Measurements from ENCODE around the gene USP7. TPM values are rescaled to one million over a fixed set of nuclear protein-coding genes. Genes with fewer than 3 reads are reported as not detected.

The USP7 gene
- 10 to 100 TPM; 67.9 to 84.7 (median 73.3) TPM for total RNA-seq

DNA sequence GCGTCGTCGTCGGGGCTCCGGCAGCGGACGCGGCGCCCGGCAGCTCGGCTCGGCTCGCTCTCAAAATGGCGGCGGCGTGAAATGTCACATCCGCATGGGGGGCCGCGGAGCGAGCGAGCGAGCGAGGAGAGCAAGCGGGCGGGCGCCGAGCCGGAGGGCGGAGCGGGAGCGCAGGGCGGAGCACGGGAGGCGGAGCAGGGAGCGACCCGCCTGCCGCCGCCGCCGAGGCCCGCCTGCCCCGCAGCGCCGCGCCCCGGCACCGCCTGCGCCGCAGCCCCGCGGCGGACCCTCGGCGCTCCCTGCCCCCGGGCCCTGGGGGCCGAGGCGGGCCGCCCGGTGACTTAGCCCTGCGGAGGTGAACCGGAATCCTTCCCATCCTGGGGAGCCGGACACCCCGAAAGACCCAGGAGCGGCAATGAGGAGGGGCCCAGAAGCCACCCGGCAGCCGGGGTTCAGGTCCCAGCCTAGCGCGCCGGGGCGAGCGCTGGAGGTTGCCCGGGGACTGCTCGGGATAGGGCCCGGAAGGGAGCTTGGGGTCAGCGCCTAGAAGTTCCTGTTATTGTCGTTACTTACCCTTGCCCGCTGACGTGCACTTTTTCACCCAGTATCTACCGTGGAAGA, at the start of gene USP7:
Gene USP7 (minus strand): TSS at position 86 of the 621 bp plus-strand sequence. CDS start 621 bp downstream, outside the sequence.
- under 1% methylated on average over 23 of the region's 79 CpGs for WGBS
- TF ChIP-seq POLR2A (IDR thresholded peaks at IDR 0.05; ENCODE audit: low read depth) (no peak), EP300 (IDR thresholded peaks at IDR 0.05) (no peak), POLR2AphosphoS5 (IDR thresholded peaks at IDR 0.05) (peak; percentile 56 to 79)
- TF ChIP-seq, protein P1, sequence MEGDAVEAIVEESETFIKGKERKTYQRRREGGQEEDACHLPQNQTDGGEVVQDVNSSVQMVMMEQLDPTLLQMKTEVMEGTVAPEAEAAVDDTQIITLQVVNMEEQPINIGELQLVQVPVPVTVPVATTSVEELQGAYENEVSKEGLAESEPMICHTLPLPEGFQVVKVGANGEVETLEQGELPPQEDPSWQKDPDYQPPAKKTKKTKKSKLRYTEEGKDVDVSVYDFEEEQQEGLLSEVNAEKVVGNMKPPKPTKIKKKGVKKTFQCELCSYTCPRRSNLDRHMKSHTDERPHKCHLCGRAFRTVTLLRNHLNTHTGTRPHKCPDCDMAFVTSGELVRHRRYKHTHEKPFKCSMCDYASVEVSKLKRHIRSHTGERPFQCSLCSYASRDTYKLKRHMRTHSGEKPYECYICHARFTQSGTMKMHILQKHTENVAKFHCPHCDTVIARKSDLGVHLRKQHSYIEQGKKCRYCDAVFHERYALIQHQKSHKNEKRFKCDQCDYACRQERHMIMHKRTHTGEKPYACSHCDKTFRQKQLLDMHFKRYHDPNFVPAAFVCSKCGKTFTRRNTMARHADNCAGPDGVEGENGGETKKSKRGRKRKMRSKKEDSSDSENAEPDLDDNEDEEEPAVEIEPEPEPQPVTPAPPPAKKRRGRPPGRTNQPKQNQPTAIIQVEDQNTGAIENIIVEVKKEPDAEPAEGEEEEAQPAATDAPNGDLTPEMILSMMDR (IDR thresholded peaks at IDR 0.05) = no peak
- peaks cover 39 to 46% (median 43%) of the 10 kb centered on the region in 4 donors for H3K4me1 ChIP-seq
- intact Hi-C loops (cut with DNase I) = loop anchor here (5.0 to 10.0 kb wide), 4 partner anchors 72 to 169 kb away; partner anchors contain the start of genes HAPSTR1, PMM2 and TMEM186
- peak within 1 kb of the TSS; percentile 84 to 88 (median 85) for H3K27ac ChIP-seq (replicated peaks in 1 of 4)
- H3K36me3 ChIP-seq = no peaks in the 10 kb centered on the region
- H3K4me3 ChIP-seq = peak within 1 kb of the TSS; percentile 68 to 91 (median 85)
- H3K27me3 ChIP-seq = no peaks in the 10 kb centered on the region
- DNase-seq (ENCODE audit: extremely low spot score) = peak; percentile 96
- H3K9me3 ChIP-seq = no peaks in the 10 kb centered on the region

DNA sequence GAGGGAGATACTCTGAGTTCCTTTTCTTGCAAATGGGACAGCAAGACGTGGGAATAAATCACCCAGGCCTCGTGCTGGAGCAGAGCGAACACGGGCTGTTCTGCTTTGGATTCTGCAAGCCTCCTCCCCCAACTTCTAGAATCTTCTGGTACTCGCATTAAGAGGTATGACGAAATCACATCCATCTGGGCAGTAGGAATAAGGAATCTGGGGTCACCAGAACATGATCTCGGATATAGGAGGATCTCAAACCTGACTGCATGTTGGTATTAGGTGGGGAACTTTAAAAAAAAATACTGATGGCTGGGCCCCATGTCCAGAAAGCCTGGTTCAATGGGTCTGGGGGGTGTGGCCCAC, 49.8 kb upstream of the USP7 start:
- Histone ChIP-seq H3K4me1 (peaks cover 6 to 12% (median 9%) of the 10 kb centered on the region in 4 donors), H3K36me3 (no peaks in the 10 kb centered on the region), H3K9me3 (peaks cover 0 to 12% (median 9%) of the 10 kb centered on the region in 4 donors), H3K4me3 (no peak overlapping the region), H3K27ac (replicated peaks in 1 of 4) (no peak overlapping the region), H3K27me3 (peaks cover 0 to 24% (median 0%) of the 10 kb centered on the region in 4 donors)
- WGBS = 50% methylated on average over 2 of the region's 7 CpGs
- intact Hi-C loops (cut with DNase I) = no loop called here
- no peak for DNase-seq (ENCODE audit: extremely low spot score)
- TF ChIP-seq EP300 (IDR thresholded peaks at IDR 0.05) (no peak), POLR2A (IDR thresholded peaks at IDR 0.05; ENCODE audit: low read depth) (no peak), POLR2AphosphoS5 (IDR thresholded peaks at IDR 0.05) (no peak)
- TF ChIP-seq, protein P1 (IDR thresholded peaks at IDR 0.05) = no peak

DNA sequence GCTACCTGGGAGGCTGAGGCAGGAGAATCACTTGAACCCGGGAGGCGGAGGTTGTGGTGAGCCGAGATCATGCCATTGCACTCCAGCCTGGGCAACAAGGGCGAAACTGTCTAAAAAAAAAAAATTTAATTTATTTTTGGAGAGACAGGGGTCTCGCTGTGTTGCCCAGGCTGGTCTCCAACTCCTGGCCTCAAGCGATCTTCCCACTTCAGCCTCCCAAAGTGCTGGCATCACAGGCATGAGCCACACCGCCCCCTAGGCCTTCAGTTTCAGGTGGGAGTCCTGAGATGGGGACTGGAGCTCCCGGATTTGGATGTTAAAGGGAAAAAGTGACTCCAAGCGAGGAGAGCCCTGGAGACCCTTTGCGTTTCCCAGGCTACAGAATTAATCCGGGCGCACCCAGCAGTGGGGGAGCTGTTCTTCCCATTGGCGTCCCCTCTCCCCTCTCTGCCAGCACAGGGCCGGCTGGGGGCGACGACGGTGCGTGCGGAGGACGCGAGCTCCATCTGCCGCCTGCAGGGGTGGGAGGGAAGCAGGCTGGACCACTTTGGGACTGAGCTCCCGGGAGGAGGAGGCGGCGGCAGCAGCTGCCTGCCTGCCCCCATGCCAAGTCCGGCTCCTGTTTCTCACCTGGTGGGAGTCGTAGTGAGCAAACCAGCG, 49.3 kb upstream of the USP7 start:
- WGBS = 72% methylated on average over 8 of the region's 28 CpGs
- H3K27ac ChIP-seq (replicated peaks in 1 of 4) = no peak overlapping the region
- intact Hi-C loops (cut with DNase I) = no loop called here
- no peak for DNase-seq (ENCODE audit: extremely low spot score)
- no peaks in the 10 kb centered on the region for H3K36me3 ChIP-seq
- H3K27me3 ChIP-seq = peaks cover 0 to 24% (median 0%) of the 10 kb centered on the region in 4 donors
- H3K4me1 ChIP-seq = peaks cover 8 to 14% (median 11%) of the 10 kb centered on the region in 4 donors
- no peak overlapping the region for H3K4me3 ChIP-seq
- TF ChIP-seq, protein P1 (IDR thresholded peaks at IDR 0.05) = no peak
- no peak for TF ChIP-seq POLR2AphosphoS5 (IDR thresholded peaks at IDR 0.05)
- no peak for TF ChIP-seq POLR2A (IDR thresholded peaks at IDR 0.05; ENCODE audit: low read depth)
- TF ChIP-seq EP300 (IDR thresholded peaks at IDR 0.05) = no peak
- H3K9me3 ChIP-seq = peaks cover 0 to 12% (median 9%) of the 10 kb centered on the region in 4 donors

DNA sequence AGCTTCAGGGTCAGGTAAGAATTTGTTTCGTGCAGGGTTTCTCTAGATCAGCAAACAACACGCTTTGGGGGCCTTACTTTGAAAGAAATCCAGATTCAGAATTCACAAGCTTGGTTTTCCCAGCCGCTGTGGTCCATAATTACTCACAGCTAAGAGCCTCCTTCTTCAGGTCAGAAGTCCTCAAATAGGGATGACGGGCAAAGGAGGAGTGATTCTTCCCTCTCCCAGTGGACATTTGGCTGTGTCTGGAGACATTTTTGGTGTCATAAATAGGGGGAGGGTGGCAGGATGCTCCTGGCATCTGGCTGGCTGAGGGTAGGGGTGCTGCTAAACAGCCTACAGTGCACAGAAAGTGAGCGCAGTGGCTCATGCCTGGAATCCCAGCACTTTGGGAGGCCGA, 48.6 kb upstream of the USP7 start:
- WGBS = 69% methylated on average over 6 of the region's 6 CpGs
- no peak for TF ChIP-seq POLR2A (IDR thresholded peaks at IDR 0.05; ENCODE audit: low read depth)
- TF ChIP-seq POLR2AphosphoS5 (IDR thresholded peaks at IDR 0.05) = no peak
- H3K36me3 ChIP-seq = no peaks in the 10 kb centered on the region
- H3K9me3 ChIP-seq = peaks cover 0 to 12% (median 9%) of the 10 kb centered on the region in 4 donors
- no peak overlapping the region for H3K4me3 ChIP-seq
- H3K27ac ChIP-seq (replicated peaks in 1 of 4) = no peak overlapping the region
- H3K4me1 ChIP-seq = peaks cover 8 to 14% (median 11%) of the 10 kb centered on the region in 4 donors
- no peak for DNase-seq (ENCODE audit: extremely low spot score)
- intact Hi-C loops (cut with DNase I) = no loop called here
- peaks cover 0 to 24% (median 0%) of the 10 kb centered on the region in 4 donors for H3K27me3 ChIP-seq

DNA sequence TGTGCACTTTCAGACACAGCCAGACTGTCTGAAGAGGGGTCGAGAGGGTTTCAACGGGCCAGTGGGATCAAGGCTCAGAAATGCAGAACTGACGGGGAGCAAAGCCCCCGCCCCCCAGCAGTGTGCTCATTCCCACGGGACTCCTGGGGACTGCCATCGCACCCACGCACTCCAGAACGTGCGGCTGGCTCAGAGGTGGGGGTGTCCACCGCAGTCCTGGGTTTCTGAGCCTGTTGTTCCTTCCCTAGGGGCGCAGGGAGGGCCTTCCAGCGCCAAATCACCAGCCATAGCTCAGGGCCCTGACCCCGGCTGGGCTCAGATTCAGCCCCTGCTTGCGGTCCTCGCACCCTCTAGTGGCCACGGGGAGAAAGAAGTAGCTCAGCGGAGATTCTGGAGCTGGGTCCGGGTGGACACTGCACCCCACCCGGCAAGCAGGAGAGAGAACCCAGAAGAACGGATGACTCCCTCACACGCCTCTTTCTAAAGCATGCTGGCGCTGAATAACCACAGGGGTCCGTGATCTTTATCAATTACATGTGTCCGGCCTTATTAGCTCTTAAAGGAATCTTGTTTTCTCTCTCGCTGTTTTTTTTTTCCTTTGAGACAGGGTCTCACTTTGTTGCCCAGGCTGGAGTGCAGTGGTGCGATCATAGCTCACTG, 45.0 kb upstream of the USP7 start:
- H3K9me3 ChIP-seq = no peaks in the 10 kb centered on the region
- WGBS = 14% methylated on average over 25 of the region's 26 CpGs
- H3K36me3 ChIP-seq = no peaks in the 10 kb centered on the region
- H3K27ac ChIP-seq (replicated peaks in 1 of 4) = no peak overlapping the region
- H3K4me1 ChIP-seq = peaks cover 8 to 14% (median 11%) of the 10 kb centered on the region in 4 donors
- peak; percentile 93 for DNase-seq (ENCODE audit: extremely low spot score)
- H3K27me3 ChIP-seq = peaks cover 0 to 17% (median 0%) of the 10 kb centered on the region in 4 donors
- H3K4me3 ChIP-seq = peak overlapping the region; percentile 25 to 45 (median 36)
- intact Hi-C loops (cut with DNase I) = loop anchor here (5.0 to 10.0 kb wide), 2 partner anchors 71 to 104 kb away; no protein-coding TSS in a partner anchor
- TF ChIP-seq, protein P1 (IDR thresholded peaks at IDR 0.05) = peak; percentile 60 to 86 (median 71)
- TF ChIP-seq POLR2AphosphoS5 (IDR thresholded peaks at IDR 0.05) = no peak

All from esophagus muscularis mucosa (tissue), 4 donors.